Parathyroid adenoma (tissue), 2 donors: ENCODE data around the gene WFDC12.

Experiments
- H2AFZ ChIP-seq: fragments of 300-600 bp; sonication (generic); one replicate; pipeline ENCODE4 v1.7.0; 2017; ENCODE audit warnings: antibody characterized with exemption, mild to moderate bottlenecking
- H3K27ac ChIP-seq: fragments of 300-600 bp; sonication (generic); one replicate; pipeline ENCODE4 v1.7.0; 2017
- H3K27me3 ChIP-seq: fragments of 300-600 bp; sonication (generic); one replicate; pipeline ENCODE4 v1.7.0; 2017; ENCODE audit warnings: low read length; ENCODE audit not compliant: control insufficient read depth, insufficient read depth
- H3K36me3 ChIP-seq: fragments of 300-600 bp; sonication (generic); one replicate; pipeline ENCODE4 v1.7.0; 2017; ENCODE audit warnings: low read length; ENCODE audit not compliant: control insufficient read depth, insufficient read depth
- H3K4me1 ChIP-seq: fragments of 300-600 bp; sonication (generic); one replicate; pipeline ENCODE4 v1.7.0; 2017; ENCODE audit warnings: control low read depth
- H3K4me2 ChIP-seq: fragments of 300-600 bp; sonication (generic); one replicate; pipeline ENCODE4 v1.7.0; 2017; ENCODE audit warnings: low read length
- H3K4me3 ChIP-seq: fragments of 300-600 bp; sonication (generic); one replicate; pipeline ENCODE4 v1.7.0; 2017; ENCODE audit warnings: low read depth, low read length
- H3K79me2 ChIP-seq: fragments of 300-600 bp; sonication (generic); one replicate; pipeline ENCODE4 v1.7.0; 2017; ENCODE audit warnings: control low read depth
- H3K9ac ChIP-seq: fragments of 300-600 bp; sonication (generic); one replicate; pipeline ENCODE4 v1.7.0; 2017; ENCODE audit warnings: mild to moderate bottlenecking
- H3K9me3 ChIP-seq: fragments of 300-600 bp; sonication (generic); one replicate; pipeline ENCODE4 v1.7.0; 2017; ENCODE audit warnings: low read length; ENCODE audit not compliant: control insufficient read depth
- CTCF ChIP-seq: fragments of 300-600 bp; sonication (generic); IDR thresholded peaks from one replicate; pipeline ENCODE4 v1.7.0; 2017; ENCODE audit warnings: antibody characterized with exemption, mild to moderate bottlenecking
- donor health status: primary hyperparathyroidism.

WFDC12 gene

GRCh38 chr20:45119556-45120266, 4.6 kb downstream of the WFDC12 start:
- Histone ChIP-seq H3K79me2 (no peaks in the 10 kb centered on the region), H3K27ac (no peak overlapping the region), H3K4me2 (no peak overlapping the region), H3K9ac (no peak overlapping the region), H2AFZ (no peak overlapping the region), H3K4me3 (no peak overlapping the region), H3K36me3 (no peaks in the 10 kb centered on the region), H3K9me3 (no peaks in the 10 kb centered on the region), H3K4me1 (no peaks in the 10 kb centered on the region), H3K27me3 (no peaks in the 10 kb centered on the region)
- no peak for TF ChIP-seq CTCF

- Histone ChIP-seq H3K27me3 (no peaks in the 10 kb centered on the region), H3K27ac (no peak overlapping the region), H3K36me3 (no peaks in the 10 kb centered on the region), H3K4me3 (no peak overlapping the region), H3K4me2 (no peak overlapping the region), H3K9me3 (no peaks in the 10 kb centered on the region), H3K4me1 (no peaks in the 10 kb centered on the region), H3K9ac (no peak overlapping the region), H3K79me2 (no peaks in the 10 kb centered on the region), H2AFZ (no peak overlapping the region)
- TF ChIP-seq CTCF = no peak
These were observed 6.2 kb downstream of the WFDC12 start for GRCh38 chr20:45118028-45118427.

GRCh38 chr20:45117581-45117980, 6.7 kb downstream of the WFDC12 start:
- no peak overlapping the region for H2AFZ ChIP-seq
- H3K4me1 ChIP-seq = no peaks in the 10 kb centered on the region
- H3K27ac ChIP-seq = no peak overlapping the region
- no peak overlapping the region for H3K9ac ChIP-seq
- no peak for TF ChIP-seq CTCF
- no peak overlapping the region for H3K4me2 ChIP-seq
- no peaks in the 10 kb centered on the region for H3K9me3 ChIP-seq
- H3K79me2 ChIP-seq = no peaks in the 10 kb centered on the region
- H3K27me3 ChIP-seq = no peaks in the 10 kb centered on the region
- H3K36me3 ChIP-seq = no peaks in the 10 kb centered on the region
- H3K4me3 ChIP-seq = no peak overlapping the region

GRCh38 chr20:45115829-45116228, 8.4 kb downstream of the WFDC12 start:
- no peaks in the 10 kb centered on the region for H3K36me3 ChIP-seq
- no peaks in the 10 kb centered on the region for H3K27me3 ChIP-seq
- H3K4me3 ChIP-seq = no peak overlapping the region
- no peak for TF ChIP-seq CTCF
- H3K9me3 ChIP-seq = no peaks in the 10 kb centered on the region
- no peaks in the 10 kb centered on the region for H3K79me2 ChIP-seq
- H3K9ac ChIP-seq = no peak overlapping the region
- H3K4me2 ChIP-seq = no peak overlapping the region
- no peak overlapping the region for H3K27ac ChIP-seq
- H3K4me1 ChIP-seq = no peaks in the 10 kb centered on the region
- no peak overlapping the region for H2AFZ ChIP-seq

GRCh38 chr20:45115386-45115774, 8.9 kb downstream of the WFDC12 start:
- Histone ChIP-seq H3K79me2 (no peaks in the 10 kb centered on the region), H3K9me3 (no peaks in the 10 kb centered on the region), H3K4me2 (no peak overlapping the region), H3K9ac (no peak overlapping the region), H3K27ac (no peak overlapping the region), H3K4me3 (no peak overlapping the region), H3K27me3 (no peaks in the 10 kb centered on the region), H3K36me3 (no peaks in the 10 kb centered on the region), H2AFZ (no peak overlapping the region), H3K4me1 (no peaks in the 10 kb centered on the region)
- no peak for TF ChIP-seq CTCF
